HUDEP-2 (cell line): Measurements from ENCODE around the gene ASB13.

Source experiments
- DNase-seq, 76 experiments: peaks; one replicate each; lab custom pipeline; 2025; ENCODE audit not compliant: unreplicated experiment in 76 of 76; lab: John Stamatoyannopoulos, UW

The ASB13 gene

GRCh38 chr10:5670662-5671375 is 4.4 kb upstream of the ASB13 start:
- no peak for DNase-seq

GRCh38 chr10:5669604-5670003 is 3.2 kb upstream of the ASB13 start:
- DNase-seq = peak in 3 of 76 experiments; percentile 2 to 11 (median 5)

GRCh38 chr10:5668429-5668828 is 2.0 kb upstream of the ASB13 start:
- no peak for DNase-seq

GRCh38 chr10:5666841-5667630 is 641 bp upstream of the ASB13 start:
- DNase-seq = no peak

GRCh38 chr10:5665373-5666007 is 905 bp downstream of the ASB13 start:
- DNase-seq = peak in 1 of 76 experiments; percentile 14

- no peak for DNase-seq
Measured at GRCh38 chr10:5663692-5664427, 2.5 kb downstream of the ASB13 start.

GRCh38 chr10:5662708-5663579 is 3.5 kb downstream of the ASB13 start:
- no peak for DNase-seq

- DNase-seq = no peak
Measured at GRCh38 chr10:5661043-5661442, 5.4 kb downstream of the ASB13 start.

GRCh38 chr10:5659702-5660528 is 6.5 kb downstream of the ASB13 start:
- DNase-seq = peak in 3 of 76 experiments; percentile 8 to 16 (median 14)

GRCh38 chr10:5658871-5659618 is 7.3 kb downstream of the ASB13 start:
- DNase-seq = no peak

- DNase-seq = no peak
Measured at GRCh38 chr10:5656737-5657579, 9.4 kb downstream of the ASB13 start.

GRCh38 chr10:5655121-5655520 is 11.3 kb downstream of the ASB13 start:
- DNase-seq = no peak

GRCh38 chr10:5654218-5654755 is 12.1 kb downstream of the ASB13 start:
- DNase-seq = no peak

GRCh38 chr10:5652746-5653145 is 13.6 kb downstream of the ASB13 start:
- DNase-seq = no peak

- no peak for DNase-seq
Measured at GRCh38 chr10:5651388-5651764, 15.0 kb downstream of the ASB13 start.

GRCh38 chr10:5650664-5651387 is 15.6 kb downstream of the ASB13 start:
- DNase-seq = no peak

- no peak for DNase-seq
Measured at GRCh38 chr10:5649746-5650145, 16.6 kb downstream of the ASB13 start.
